Retinal pigment epithelial cell (primary cell): ENCODE data around the gene HAND2.

Experiments
- DNase-seq: peaks from one replicate; pipeline ENCODE4 v3.0.0-alpha.2; 2010; ENCODE audit warnings: low read depth
- H3K4me3 ChIP-seq: 2 replicates; pipeline ENCODE4 v1.5.1; 2011; ENCODE audit warnings: mild to moderate bottlenecking, low read length, control low read depth, moderate library complexity
- CTCF ChIP-seq: conservative IDR thresholded peaks from 2 replicates; pipeline ENCODE4 v1.5.1; 2011; ENCODE audit warnings: low read depth, low read length, control low read depth, inconsistent platforms

Gene HAND2

DNA sequence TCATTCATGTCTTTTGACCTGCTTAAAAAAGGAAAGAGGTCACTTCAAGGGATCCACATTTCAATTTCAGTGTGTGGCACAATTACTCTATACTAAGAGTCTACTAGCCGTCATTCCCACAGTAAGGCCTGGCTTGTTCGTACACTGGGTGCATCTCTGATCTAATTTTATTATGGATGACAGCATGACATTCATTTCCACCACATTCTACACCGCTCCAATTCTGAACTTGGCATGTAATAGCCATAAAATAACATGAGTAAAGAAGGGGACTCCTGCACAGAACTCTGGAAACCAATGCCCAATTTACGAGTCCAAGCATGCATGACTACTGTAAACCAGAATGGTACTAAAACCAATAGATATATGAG is 51.1 kb downstream of the HAND2 start:
- DNase-seq = no peak
- no peak for TF ChIP-seq CTCF
- H3K4me3 ChIP-seq = no peak overlapping the region

GRCh38 chr4:173478201-173478912 is 51.7 kb downstream of the HAND2 start:
- H3K4me3 ChIP-seq = no peak overlapping the region
- TF ChIP-seq CTCF = no peak
- no peak for DNase-seq

GRCh38 chr4:173477016-173477415 is 53.0 kb downstream of the HAND2 start:
- DNase-seq = no peak
- no peak for TF ChIP-seq CTCF
- no peak overlapping the region for H3K4me3 ChIP-seq
